GM10847 (cell line): ENCODE measurements around the gene LDLRAD4.

Experiments used
- POLR2A ChIP-seq: IDR thresholded peaks from 2 replicates; pipeline ENCODE4 v1.6.1; 2011; ENCODE audit not compliant: insufficient read length; ENCODE audit errors: extremely low read depth

The LDLRAD4 gene

GRCh38 chr18:13456736-13457271 lies 238.2 kb downstream of the LDLRAD4 start:
- no peak for TF ChIP-seq POLR2A

- TF ChIP-seq POLR2A: no peak
Measured at GRCh38 chr18:13457327-13457726, 238.8 kb downstream of the LDLRAD4 start.

DNA sequence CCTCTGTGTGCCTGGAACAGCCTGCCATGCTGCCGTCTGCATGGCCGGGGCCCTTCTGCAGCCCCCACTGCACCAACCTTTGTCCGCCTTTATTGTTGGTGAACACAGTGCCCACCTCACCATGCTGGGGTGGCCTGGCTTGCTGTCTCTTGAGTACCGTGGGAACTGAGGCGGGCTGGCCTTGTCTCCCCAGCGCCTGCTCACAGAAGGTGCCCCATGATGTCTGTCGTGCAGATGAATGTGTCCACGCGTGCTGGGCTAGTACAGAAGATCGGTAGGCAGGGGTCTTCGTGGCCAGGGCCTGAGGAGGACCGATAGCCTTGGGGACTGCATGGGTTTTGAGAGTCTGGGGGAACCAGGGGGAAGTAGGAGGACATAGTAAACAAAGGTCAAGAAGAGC lies 242.4 kb downstream of the LDLRAD4 start:
- TF ChIP-seq POLR2A: no peak

DNA sequence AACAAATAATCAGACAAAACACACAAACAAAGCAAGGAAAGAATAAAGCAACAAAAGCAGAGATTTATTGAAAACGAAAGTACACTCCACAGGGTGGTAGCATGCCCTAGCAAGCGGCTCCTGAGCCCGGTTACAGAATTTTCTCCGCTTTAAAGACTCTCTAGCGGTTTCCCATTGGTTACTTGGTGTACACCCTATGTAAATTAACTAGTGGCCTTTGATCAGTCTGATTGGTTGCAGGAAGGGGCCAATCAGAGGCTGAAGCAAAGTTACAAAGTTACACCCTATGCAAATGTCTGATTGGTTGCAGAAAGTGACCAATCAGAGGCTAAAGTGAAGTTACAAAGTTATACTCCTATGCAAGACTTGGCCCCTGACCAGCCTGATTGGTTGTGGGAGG lies 242.9 kb downstream of the LDLRAD4 start:
- no peak for TF ChIP-seq POLR2A

DNA sequence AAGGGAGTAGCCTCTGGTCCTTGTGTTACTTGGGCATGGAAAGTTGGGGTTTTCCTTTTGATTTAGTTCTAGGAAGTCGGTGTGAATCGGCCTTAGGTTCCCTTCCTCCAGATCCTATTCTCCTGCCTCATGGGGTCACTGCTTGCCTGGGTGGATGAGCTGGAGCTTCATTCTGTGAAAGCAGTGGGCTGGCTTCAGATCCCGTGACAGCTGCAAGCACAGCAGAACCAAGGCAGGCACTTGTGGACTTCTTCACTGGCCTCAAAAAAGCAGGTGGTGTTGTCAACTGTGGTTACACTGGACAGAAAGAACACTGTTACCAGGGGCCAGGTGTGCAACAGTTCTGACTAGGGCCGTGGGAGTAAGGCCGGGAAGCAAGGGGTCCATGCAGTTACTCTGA lies 243.4 kb downstream of the LDLRAD4 start:
- no peak for TF ChIP-seq POLR2A

GRCh38 chr18:13462686-13463085 lies 244.1 kb downstream of the LDLRAD4 start:
- no peak for TF ChIP-seq POLR2A

- TF ChIP-seq POLR2A: no peak
Measured at GRCh38 chr18:13463526-13464210, 245.1 kb downstream of the LDLRAD4 start.

DNA sequence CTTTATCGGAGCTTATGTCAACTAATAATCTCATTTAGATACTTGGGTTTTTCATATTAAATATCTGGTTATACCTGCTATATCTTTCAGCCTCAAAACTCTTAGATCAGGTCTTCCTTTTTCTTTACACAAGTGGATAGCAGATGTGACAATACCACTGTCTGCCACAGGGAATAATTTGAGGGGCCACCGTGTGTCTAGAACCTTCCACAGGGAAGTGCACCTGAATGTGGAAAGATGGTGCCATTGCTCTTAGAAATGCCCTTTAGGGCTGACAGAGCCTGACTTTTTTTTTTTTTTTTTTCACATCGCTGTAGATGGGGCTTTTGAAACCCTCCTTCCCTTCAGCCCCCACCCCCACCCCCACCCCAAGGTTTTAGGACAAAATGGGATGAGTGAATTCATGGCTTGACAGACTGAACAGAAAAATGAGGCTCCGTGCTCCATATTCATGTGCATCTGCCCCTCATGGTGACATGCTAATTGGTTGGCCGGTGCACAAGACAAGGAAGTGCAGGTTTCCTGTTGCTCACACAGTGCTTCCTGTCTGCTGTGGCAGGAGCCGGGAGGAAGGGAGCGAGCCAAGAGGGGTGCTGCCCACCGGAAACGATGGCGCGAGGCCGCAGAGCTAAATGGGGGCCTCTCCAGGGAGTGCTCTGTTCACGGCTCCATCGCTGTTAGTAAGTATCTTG lies 246.0 kb downstream of the LDLRAD4 start:
- peak; percentile 54 for TF ChIP-seq POLR2A

DNA sequence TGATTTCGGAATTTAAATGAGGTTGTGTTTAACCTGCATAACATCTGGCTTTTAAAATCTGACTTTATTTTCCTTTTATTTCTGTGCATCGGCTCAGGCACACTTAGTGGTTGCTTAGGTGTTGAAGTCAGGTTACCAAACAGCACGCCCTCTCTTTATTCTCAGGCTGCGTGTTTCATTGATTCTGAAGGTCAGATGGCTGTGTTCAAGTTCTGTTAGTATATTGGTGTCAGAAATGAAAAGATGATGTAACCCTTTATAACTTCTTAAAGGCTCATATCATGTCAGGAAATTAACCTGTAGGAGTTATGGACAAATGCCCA lies 246.5 kb downstream of the LDLRAD4 start:
- TF ChIP-seq POLR2A: no peak

DNA sequence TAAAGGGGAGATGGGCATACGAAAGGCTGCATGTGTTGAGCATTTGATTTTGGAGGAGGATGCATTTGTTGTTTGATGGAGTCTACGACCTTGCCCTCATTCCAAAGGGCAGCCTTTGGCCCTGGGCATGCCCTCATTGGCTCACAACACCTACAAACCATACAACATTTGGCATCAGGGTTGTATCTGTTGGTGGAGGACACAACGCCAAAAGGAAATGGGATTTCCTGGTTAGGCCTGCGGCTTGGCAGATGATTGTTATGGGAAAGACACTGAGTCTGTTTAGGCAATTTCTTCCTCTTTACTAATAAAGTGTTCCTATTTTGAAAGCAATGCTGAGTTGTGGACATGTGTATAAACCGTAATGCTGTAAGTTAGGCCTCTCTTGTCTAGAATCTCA lies 246.9 kb downstream of the LDLRAD4 start:
- TF ChIP-seq POLR2A: no peak

DNA sequence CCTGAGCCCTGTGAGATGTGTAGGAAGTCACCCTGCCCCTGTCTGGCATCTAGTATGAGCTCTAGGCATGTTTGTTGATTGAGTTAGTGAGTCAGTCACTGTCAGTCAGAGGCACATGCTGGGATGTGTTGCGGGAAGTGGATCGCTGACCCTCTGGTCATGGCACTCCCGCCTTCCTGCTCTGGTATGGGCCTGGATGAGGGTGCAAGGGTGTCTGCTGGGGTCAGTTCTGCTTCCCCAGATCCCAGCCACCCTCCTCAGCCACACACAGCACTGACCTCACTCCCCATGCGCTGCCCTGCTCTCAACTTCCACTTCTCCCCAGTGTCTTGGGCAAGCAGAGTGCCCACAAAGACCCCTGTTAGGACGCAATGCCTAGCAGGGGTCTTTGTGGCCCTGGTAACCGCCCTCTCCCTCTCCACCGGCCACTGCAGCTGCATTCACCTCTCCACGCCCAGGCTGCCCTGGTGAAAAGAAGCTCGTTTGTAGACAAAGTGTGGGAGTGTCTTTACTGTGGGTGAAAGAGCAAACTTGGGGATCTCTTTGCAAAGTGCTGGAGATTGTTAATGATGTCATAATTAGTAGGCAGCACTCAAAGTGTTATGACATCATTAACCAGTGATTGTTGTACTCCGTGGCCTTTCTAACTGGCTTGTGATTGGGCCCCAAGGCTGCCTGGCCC lies 252.1 kb downstream of the LDLRAD4 start:
- no peak for TF ChIP-seq POLR2A

DNA sequence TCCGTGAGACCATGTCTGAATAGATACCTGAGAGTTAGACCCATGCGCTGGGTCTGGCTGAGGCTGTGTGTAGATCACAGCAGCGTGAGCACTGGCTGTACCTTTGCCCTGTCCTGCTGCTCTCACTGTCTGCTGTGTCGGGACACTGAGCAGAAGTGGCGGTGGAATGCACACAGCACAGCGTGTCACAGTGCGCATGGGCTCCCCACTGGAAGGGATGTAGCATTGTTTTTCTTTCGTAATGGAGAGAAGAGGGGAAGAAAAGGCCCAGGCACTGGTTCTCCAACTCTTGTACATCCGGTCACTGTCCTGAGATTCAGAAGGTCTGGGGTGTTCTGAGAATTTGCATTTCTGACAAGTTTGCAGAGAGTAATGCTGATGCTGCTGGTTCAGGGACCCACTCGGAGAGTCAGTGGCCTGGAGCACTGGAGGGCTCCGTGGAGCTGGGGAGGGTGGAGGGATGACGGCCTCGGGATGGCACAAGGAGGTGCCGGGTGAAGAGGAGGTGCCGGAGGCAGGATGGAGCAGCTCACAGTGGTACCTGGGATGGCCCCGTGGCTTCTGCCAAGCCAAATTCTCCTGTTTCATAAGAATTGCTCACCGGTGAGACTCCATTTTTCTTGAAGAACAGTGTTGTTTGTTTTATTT lies 252.8 kb downstream of the LDLRAD4 start:
- TF ChIP-seq POLR2A: no peak

GRCh38 chr18:13471971-13472628 lies 253.5 kb downstream of the LDLRAD4 start:
- no peak for TF ChIP-seq POLR2A

- TF ChIP-seq POLR2A: no peak
Measured at GRCh38 chr18:13473751-13474150, 255.2 kb downstream of the LDLRAD4 start.

DNA sequence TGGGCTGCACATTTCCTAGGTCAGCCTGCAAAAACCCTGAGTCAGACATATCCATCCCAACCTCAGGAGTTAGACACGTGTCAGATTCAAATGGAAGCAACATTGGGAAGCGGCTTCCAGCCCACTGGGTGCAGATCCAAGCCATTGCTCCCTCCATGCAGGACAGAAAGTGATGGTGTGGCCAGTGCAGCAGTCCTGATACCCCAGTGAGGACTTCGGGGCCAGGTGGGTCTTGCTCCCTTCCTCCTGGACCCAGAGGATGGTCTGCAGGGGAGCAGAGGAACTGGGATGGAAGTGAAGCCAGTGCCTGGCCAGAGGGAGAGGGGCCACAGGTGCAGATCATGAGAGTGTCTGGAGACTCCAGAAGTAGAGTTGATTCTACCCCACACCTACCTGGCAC lies 255.8 kb downstream of the LDLRAD4 start:
- TF ChIP-seq POLR2A: no peak
